ENCODE data around the gene SNX10.

Gene SNX10

GRCh38 chr7:26340476-26341018 is 48.9 kb downstream of the SNX10 start:
- no peak for DNase-seq

DNA sequence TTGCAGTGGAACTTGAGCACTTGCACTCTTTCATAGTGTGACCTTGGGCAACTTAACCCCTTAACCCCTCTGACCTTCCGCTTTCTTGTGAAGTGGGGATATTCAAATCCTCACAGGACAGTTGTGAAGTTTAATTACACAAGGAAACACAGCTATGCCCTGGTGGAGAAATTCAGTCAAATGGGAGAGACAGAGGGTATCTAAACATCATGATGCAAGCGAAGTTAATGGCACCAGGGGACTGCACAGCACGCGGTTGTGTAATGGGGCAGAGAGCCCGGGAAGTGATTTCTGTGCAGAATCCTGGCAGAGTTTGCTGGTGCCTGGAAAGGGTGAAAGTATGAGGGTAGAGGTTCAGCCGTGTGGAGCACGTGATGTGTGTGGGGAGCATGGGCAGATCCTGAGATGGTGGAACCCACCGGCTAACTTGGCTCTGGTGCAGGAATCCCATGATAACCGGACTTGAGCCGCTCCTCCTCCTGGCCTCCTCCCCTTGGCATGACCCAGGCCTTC is 51.7 kb downstream of the SNX10 start:
- DNase-seq: no peak

DNA sequence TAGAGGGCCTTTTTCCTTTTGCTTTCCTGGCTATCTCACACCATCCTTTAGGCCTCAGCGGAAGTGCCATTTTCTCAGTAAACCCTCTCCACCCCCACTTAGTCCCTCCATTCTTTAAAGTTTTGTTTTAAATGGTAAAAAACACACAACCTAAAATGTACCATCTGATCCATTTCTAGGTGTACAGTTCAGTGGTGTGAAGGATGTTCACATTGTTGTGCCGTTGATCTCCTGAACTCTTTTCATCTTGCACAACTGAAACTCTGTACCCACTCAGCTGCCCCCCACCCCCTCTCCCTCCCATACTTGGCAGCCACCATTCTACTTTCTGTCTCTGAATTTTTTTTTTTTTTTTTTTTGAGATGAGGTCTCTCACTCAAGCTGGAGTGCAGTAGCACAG is 52.2 kb downstream of the SNX10 start:
- DNase-seq: no peak

GRCh38 chr7:26345202-26345601 is 53.5 kb downstream of the SNX10 start:
- DNase-seq: no peak

DNA sequence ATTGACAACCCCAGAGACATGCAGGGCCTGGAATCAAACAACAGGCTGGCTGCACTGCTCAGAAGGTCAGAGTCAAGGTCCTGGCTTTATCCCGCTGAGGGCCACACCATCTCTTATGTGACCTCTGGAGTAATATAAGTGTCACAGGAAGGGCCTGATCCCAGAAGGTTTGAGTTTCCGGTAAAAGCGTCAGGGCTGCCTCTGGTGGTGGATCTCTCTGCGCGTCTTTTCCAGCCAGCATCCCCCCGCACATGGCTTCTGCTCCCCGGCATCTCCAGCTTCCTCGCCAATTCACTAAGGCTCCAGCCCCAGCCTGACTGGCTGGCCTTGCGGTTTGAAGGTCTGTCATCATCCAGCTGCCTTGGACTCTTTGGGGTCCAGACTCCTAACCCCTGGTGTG is 54.2 kb downstream of the SNX10 start:
- DNase-seq: no peak

- DNase-seq: no peak
Observed at GRCh38 chr7:26346611-26347203, 55.0 kb downstream of the SNX10 start.

GRCh38 chr7:26348234-26348851 is 56.7 kb downstream of the SNX10 start:
- DNase-seq: no peak

DNA sequence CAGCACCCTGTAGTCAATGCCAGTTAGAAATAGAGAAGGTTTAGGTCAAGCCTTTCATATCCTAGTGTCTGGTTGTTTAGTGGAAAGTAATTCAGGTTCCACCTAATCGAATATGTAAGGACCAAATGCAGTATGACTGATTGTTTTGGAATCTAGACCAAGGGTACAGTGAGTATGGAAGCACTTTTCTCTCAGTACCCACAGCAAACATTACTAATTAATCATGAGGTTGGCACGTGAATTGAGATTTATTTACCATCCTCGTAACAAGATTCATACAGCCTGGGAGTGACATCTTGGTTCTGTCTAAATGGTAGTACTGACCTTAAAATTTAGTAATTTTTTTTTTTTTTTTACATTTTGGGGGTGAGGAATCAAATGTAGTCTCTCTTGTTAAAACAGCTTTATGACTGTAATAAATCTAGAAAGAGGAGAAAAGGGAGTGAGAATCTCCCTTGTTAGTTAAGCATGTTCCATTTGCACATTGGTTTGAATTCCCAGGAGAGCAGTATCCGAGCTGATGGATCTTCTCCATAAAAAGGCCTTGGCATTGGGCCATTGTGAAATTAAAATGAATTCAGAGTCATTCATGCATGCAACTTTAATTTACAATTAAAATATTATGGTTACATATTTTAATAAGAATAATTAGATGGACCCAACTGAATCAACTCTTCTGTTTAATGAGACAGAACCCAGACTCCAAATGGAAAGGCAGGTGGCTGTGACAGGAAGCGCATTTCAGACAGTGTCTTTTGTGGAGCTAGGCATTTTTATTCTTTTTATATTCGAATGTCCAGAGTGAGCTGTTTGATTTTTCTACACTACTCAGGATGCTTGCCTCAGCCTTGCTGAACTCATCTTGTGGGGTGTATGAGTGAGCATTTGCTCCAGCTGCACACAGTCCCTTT is 57.6 kb downstream of the SNX10 start:
- peak; percentile 64 for DNase-seq

GRCh38 chr7:26351171-26351570 is 59.5 kb downstream of the SNX10 start:
- DNase-seq: no peak

GRCh38 chr7:26356229-26356628 is 64.6 kb downstream of the SNX10 start:
- DNase-seq: no peak

GRCh38 chr7:26356929-26357798 is 65.5 kb downstream of the SNX10 start:
- no peak for DNase-seq

- DNase-seq: no peak
Observed at GRCh38 chr7:26357799-26358151, 66.1 kb downstream of the SNX10 start.

DNA sequence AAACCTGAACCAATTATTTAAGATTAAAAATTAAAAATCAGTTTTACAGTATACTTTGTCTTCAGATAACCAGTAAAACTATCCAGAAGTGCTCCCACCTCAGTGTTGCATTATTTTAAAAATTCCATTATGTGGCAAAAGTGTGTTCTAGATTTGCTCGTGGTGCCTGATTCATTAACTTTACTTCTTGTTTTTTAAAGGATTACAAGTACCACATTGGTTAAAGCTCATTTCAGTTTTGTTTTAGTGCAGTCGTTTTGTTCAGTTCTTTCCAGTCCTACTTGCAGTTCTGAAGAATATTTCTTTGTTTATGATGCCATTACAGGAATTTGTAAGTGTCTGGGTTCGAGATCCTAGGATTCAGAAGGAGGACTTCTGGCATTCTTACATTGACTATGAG is 69.0 kb downstream of the SNX10 start:
- no peak for DNase-seq

DNA sequence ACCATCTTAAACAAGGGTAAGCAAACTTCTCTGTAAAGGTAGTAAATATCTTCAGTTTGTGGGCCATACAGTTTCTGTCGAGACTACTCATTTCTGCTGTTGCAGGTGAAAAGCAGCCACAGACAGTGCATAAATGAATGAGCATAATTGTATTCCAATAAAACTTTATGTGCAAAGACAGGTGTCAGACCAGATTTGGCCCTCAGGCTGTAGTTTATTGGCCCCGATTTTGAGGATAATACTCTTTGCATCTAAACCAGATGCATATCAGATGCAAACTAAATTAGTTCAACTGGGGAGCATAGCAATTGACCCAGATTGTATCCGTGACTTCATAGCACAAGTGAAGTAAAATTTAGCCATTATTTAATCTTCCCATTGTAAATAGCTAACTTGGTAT is 70.0 kb downstream of the SNX10 start:
- no peak for DNase-seq

DNA sequence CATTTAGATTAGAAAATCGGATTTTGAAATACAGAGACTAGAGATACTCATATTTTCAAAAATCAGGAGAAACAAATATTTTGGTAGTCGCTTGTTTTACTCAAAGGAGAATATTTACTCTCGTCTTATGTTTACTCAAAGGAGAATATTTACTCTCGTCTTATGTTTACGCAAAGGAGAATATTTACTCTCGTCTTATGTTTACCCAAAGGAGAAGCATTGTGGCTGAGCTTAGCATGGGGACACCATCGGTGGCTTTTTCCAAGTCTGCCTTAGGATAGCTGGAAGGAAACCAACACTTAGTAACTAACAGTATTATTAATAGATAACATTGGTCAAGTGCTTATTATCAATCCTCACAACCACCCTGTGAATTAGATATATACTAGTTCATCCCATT is 71.8 kb downstream of the SNX10 start:
- DNase-seq: no peak

DNA sequence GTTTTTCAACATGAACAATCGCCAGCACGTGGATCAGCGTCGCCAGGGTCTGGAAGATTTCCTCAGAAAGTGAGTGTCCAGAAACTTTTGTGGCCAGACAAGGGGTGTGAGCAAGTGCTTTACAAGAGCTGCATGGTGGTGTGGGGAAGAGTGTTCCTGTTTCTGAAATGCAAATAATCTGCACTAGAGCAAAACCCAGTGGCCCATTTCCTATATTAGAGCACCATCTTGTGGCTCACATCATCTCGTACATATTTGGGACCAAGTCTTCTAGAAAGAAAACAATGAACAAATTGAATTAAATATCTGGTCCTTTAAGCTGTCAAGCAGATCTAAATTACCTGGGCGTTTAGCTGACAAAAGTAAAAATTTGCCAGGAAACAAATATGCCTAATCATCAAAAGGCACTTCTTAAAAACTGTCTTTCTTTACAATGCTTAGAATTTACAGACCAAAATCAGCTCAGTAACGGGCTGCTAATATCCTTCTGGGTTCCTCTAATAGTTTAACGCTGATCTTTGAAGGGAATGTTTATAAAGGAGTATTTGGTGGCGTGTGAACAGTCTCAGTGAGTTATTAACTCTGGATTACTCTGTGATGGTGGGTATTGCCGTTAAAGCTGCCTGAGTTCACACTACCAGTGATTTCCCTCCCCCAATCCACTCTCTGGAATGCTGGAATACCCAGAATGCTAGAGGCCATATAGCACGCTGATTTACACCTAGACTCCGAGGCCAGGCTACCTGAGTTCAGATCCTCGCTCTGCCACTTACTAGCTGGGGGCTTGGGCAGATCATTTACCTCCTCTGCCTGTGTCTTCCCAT is 73.6 kb downstream of the SNX10 start:
- DNase-seq: peak; percentile 77

GRCh38 chr7:26365901-26366275 is 74.2 kb downstream of the SNX10 start:
- DNase-seq: no peak

DNA sequence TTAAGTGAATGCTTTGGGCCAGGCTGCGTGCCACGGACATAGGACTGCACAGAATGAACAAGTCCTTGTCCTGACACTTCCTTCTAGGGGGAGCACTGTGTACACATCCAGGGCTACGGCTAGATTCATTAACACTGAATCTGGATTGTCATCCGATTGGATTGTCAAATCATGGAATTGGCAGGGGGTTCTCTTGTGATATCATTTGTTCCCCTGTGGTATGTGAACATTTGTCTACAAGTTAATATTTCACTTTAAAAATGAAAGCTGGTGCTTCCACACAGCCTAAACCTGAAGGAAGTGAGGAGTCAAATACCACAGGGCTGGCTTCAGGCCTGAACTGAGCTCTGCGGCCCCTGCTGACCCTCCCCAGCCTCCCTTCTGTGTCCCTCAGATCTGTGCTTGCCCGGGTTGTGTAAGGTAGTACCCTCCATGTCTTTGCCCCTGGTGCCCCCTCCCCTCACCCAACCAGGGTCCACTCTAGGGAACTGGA is 75.6 kb downstream of the SNX10 start:
- DNase-seq: no peak

DNA sequence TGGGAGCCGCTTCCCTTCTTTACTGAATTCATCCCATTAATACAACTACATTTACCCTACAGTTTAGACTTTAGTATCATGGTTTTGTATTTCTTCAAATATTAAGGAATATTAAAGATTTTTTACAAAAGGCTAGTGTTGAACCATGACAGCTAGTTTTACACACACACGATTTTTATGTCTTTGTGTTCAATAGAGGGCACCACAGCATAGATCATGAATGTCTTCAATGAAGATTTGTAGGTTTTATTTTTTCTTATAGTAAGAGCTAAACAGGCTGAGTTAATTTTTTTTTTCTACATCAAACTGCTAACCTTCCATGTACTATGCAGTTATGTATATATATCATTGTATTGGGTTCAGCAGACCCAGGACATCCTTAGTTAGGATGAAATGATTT is 76.9 kb downstream of the SNX10 start:
- no peak for DNase-seq

DNA sequence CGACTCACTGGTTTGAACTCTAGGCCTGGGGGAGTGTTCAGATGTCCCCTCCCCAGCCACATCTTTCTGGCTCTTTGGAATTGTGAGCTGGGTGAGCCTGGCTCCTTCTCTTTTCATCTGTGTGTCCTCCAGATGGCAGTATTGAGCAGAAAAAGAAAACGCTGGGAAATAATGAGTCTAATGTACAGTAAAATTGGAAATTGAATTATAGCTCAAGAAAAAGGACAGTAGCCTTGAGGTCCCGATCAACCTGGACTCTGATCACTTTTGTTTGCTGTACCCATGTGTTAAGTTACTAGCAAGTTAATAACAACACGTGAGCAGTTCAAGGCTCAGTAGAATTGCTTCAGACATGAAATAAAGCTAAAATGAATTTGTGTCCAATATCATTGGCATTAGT is 77.9 kb downstream of the SNX10 start:
- DNase-seq: peak; percentile 74

DNA sequence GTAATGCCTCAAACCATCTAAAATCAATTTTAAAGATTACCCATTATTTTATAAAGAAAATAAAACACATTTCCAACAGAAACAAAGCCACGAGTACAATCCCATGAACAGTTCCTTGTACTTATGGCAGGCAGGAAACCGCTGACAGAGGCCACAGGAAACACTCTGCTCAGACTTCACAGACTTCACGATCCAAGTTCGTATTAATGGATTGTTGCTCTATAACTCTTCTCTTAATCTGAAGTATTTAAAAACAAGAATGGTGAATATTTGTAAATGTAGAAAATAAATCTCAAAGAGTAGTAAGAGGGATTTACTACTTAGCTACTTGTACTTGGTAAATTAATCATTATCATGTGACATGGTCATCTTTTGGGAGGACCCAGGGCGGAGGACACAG is 78.3 kb downstream of the SNX10 start:
- no peak for DNase-seq

GRCh38 chr7:26372249-26372648 is 80.6 kb downstream of the SNX10 start:
- no peak for DNase-seq

Measured in NCI-H2081 treated with DMSO at 0.1 percent for 48 hours (cell line).